ENCODE results near the gene IL17D. TPM values are rescaled to one million over a fixed set of nuclear protein-coding genes. Genes with fewer than 3 reads are reported as not detected.

The IL17D gene, protein sequence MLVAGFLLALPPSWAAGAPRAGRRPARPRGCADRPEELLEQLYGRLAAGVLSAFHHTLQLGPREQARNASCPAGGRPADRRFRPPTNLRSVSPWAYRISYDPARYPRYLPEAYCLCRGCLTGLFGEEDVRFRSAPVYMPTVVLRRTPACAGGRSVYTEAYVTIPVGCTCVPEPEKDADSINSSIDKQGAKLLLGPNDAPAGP
- not detected in 2 replicates for total RNA-seq (2013; cell fraction: nucleolus; rRNA removed)
- total RNA-seq (2014; rRNA removed) (0.16 and 0.34 TPM in 2 replicates), total RNA-seq (2014; rRNA removed; fragmentation: Illumina TruSeq; extraction: Trizol) (0.09 and 0.18 TPM in 2 replicates), total RNA-seq (2021) (0.11 and 0.56 TPM in 2 replicates), polyA plus RNA-seq (2011; rRNA removed) (0.03 and 0.06 TPM in 2 replicates), polyA plus RNA-seq (2014; fragmentation: Illumina TruSeq; extraction: Trizol) (0.18 TPM in 1 of 2 replicates, not detected in the other), polyA plus RNA-seq (2014; fragmentation: Nextera tagmentation; extraction: Ambion mirVana) (1 to 10 TPM in 1 of 2 experiments, under 1 TPM in 1; 0.61 to 1.6 TPM), polyA plus RNA-seq (2014; rRNA removed) (0.49 and 0.80 TPM in 2 replicates), polyA plus RNA-seq (2016; fragmentation: Nextera tagmentation; extraction: Ambion mirVana) (under 1 TPM; 0.17 to 0.32 TPM), polyA minus RNA-seq (2011; rRNA and poly(A)+ RNA removed) (not detected in 2 replicates), Bru-seq, nascent RNA (percentile 8 among the genes with signal in this experiment), BruChase-seq, experiment 1, labeled RNA remaining after a 6-hour chase (percentile 14 among the genes with signal in this experiment), BruChase-seq, experiment 2, labeled RNA remaining after a 2-hour chase (percentile 8 among the genes with signal in this experiment)
- polyA plus RNA-seq (2011; ENCODE audit: low read depth), result 0.49 TPM
- polyA plus RNA-seq (2011; cell fraction: cytosol; rRNA removed), result 0.03 and 0.07 TPM in 2 replicates
- not detected in 2 replicates for polyA plus RNA-seq (2011; cell fraction: nucleus; rRNA removed)
- 0.45 and 0.49 TPM in 2 replicates for polyA plus RNA-seq (2012)
- not detected in 2 replicates for polyA minus RNA-seq (2011; cell fraction: cytosol; rRNA and poly(A)+ RNA removed)
- polyA minus RNA-seq (2011; cell fraction: nucleus; rRNA and poly(A)+ RNA removed), result not detected in 2 replicates
- long read RNA-seq, experiment 1, partial matches to known transcripts, result 0 of 1 reads
- long read RNA-seq, experiment 1, other reads (novel, unspliced or antisense), result 1 of 1 reads
- long read RNA-seq, experiment 2, result 0 reads

DNA sequence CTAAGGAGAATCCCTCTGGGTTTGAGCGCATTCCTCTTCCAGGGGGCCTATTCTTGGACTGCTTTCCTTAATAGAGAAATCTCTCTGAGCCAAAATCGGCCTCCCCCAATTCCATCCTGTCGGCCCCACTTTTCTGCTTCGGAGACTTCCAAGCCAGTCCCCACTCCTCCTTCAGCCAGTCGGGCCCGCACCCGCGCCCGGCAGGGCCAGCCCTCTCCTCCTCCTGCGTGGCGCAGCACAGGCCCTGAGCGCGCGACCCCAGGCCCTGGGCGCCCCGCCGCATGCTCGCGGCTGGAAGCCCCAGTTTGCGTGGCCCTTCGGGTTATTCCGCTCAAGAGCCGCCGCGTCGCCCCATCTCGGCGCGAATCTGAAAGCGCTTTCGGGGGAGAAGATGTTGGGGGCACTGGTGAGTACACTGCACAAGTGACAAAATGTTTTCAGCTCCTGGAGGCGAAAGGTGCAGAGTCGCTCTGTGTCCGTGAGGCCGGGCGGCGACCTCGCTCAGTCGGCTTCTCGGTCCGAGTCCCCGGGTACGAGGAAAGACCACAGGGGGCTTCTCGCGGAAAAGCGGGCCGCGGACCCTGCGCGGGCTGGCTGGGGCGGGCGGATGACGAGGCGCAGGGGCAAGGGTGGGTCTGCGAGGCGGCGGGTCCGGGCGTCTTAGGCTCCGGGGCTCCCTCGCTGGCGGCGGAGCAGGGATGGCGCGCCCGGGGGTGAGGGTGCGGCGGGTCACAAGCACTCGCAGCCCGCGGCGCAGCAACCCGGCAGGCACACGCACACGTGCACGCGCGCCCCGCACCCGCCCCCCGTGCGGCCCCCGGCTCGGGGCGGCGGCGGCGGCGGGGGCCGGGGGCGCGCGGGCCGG lies at the start of gene IL17D:
Gene IL17D, plus strand, starts transcription at position 785 of the 865 bp plus-strand sequence. CDS start 303 bp downstream, outside the sequence.
- TF ChIP-seq ZBED1 (IDR thresholded peaks at IDR 0.05; ENCODE audit: borderline replicate concordance) (no peak), TCF3 (IDR thresholded peaks at IDR 0.05; ENCODE audit: borderline replicate concordance, insufficient read depth, low read depth, low read length) (no peak), MEF2A (IDR thresholded peaks at IDR 0.05; ENCODE audit: insufficient read depth, low read depth, low read length) (no peak), BHLHE40 (IDR thresholded peaks at IDR 0.05; ENCODE audit: borderline replicate concordance in 1 of 2, low read depth in 2 of 2, low read length in 1 of 2) (no peak), HDGF (IDR thresholded peaks at IDR 0.05) (no peak), SMARCA5 (IDR thresholded peaks at IDR 0.05) (no peak), GATAD2B (conservative IDR thresholded peaks at IDR 0.05; ENCODE audit: low read depth) (no peak), EGR1 (IDR thresholded peaks at IDR 0.05; ENCODE audit: borderline replicate concordance in 1 of 2, low read depth in 2 of 2, low read length in 2 of 2) (no peak), POLR2AphosphoS5 (IDR thresholded peaks at IDR 0.05; ENCODE audit: low read length) (no peak), RAD51 (IDR thresholded peaks at IDR 0.05) (no peak)
- TF ChIP-seq, protein P1, sequence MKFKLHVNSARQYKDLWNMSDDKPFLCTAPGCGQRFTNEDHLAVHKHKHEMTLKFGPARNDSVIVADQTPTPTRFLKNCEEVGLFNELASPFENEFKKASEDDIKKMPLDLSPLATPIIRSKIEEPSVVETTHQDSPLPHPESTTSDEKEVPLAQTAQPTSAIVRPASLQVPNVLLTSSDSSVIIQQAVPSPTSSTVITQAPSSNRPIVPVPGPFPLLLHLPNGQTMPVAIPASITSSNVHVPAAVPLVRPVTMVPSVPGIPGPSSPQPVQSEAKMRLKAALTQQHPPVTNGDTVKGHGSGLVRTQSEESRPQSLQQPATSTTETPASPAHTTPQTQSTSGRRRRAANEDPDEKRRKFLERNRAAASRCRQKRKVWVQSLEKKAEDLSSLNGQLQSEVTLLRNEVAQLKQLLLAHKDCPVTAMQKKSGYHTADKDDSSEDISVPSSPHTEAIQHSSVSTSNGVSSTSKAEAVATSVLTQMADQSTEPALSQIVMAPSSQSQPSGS (IDR thresholded peaks at IDR 0.05; ENCODE audit: low read length), result no peak
- TF ChIP-seq, protein P2, sequence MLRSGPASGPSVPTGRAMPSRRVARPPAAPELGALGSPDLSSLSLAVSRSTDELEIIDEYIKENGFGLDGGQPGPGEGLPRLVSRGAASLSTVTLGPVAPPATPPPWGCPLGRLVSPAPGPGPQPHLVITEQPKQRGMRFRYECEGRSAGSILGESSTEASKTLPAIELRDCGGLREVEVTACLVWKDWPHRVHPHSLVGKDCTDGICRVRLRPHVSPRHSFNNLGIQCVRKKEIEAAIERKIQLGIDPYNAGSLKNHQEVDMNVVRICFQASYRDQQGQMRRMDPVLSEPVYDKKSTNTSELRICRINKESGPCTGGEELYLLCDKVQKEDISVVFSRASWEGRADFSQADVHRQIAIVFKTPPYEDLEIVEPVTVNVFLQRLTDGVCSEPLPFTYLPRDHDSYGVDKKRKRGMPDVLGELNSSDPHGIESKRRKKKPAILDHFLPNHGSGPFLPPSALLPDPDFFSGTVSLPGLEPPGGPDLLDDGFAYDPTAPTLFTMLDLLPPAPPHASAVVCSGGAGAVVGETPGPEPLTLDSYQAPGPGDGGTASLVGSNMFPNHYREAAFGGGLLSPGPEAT (IDR thresholded peaks at IDR 0.05; ENCODE audit: low read depth), result no peak
- DNase-seq (ENCODE audit: low read depth, low spot score), result no peak
- CTCF ChIA-PET, result interaction anchor here (1.0 to 1.2 kb wide), 2 partner anchors 128 to 207 kb away, joined by 3 read pairs; no protein-coding TSS in a partner anchor
- H3K79me2 ChIP-seq (ENCODE audit: control insufficient read depth, insufficient read depth, low read length), result no peaks in the 10 kb centered on the region
- SMC1A ChIA-PET (ENCODE audit: uncharacterized antibody, unreplicated experiment), result interaction anchor here (1.7 kb wide), 1 partner anchor 15 kb away, joined by 4 read pairs; no protein-coding TSS in a partner anchor
- H3K4me1 ChIP-seq (ENCODE audit: control insufficient read depth, insufficient read depth, low read length), result peaks cover 6% of the 10 kb centered on the region
- peak within 1 kb of the TSS; percentile 77 for H2AFZ ChIP-seq (ENCODE audit: control insufficient read depth, low read depth, low read length)
- H3K9me3 ChIP-seq (replicated peaks; ENCODE audit: control insufficient read depth, insufficient read depth, low read length), result no peaks in the 10 kb centered on the region
- H3K36me3 ChIP-seq (ENCODE audit: control insufficient read depth in 2 of 2, insufficient read depth in 2 of 2, low read length in 1 of 2), result no peaks in the 10 kb centered on the region
- H3K27me3 ChIP-seq (replicated peaks in 1 of 2; ENCODE audit: control insufficient read depth in 2 of 2, insufficient read depth in 2 of 2, low read length in 1 of 2), result no peaks in the 10 kb centered on the region
- no peak within 1 kb of the TSS for H3K27ac ChIP-seq (ENCODE audit: control insufficient read depth, insufficient read depth)
- H4K20me1 ChIP-seq (ENCODE audit: control insufficient read depth, insufficient read depth), result no peaks in the 10 kb centered on the region
- BruUV-seq (replicated peaks), result no TSS peak
- FAIRE-seq, result no peak
- RAD21 ChIA-PET (ENCODE audit: unreplicated experiment), result no interaction called here
- peak; percentile 40 for ATAC-seq
- H3K4me3 ChIP-seq, result peak within 1 kb of the TSS; percentile 81
- intact Hi-C loops (cut with micrococcal nuclease; ENCODE audit: unreplicated experiment), result loop anchor here (5.0 kb wide), 1 partner anchor 206 kb away; no protein-coding TSS in a partner anchor
- POLR2A ChIA-PET, result no interaction called here
- under 1% methylated on average over 50 of the region's 94 CpGs for WGBS (ENCODE audit: insufficient coverage, insufficient replicate concordance, low lambda C conversion rate, missing lambda C conversion rate)
- H3K4me2 ChIP-seq (ENCODE audit: control insufficient read depth, insufficient read depth), result peak within 1 kb of the TSS; percentile 99
- H3K9ac ChIP-seq (ENCODE audit: control insufficient read depth, insufficient read depth, low read length), result peak within 1 kb of the TSS; percentile 55
- in situ Hi-C loops (cut with MboI), result no loop called here
